ENCODE measurements around the gene CNTN1. TPM values are rescaled to one million over a fixed set of nuclear protein-coding genes. Genes with fewer than 3 reads are reported as not detected.

Gene CNTN1
- total and polyA plus RNA-seq, 10 of the 15 experiments (the other 5 are each of a cell fraction or from before 2014, with no cell fraction given) = 0.06 to 0.14 TPM; not detected in 8

GRCh38 chr12:40828593-40828990 lies 136.4 kb downstream of the CNTN1 start:
- POLR2A ChIA-PET = no interaction called here
- H3K27ac ChIP-seq (ENCODE audit: control insufficient read depth, insufficient read depth) = no peak overlapping the region
- no peak overlapping the region for H3K4me2 ChIP-seq (ENCODE audit: control insufficient read depth, insufficient read depth)
- SMC1A ChIA-PET (ENCODE audit: uncharacterized antibody, unreplicated experiment) = no interaction called here
- H2AFZ ChIP-seq (ENCODE audit: control insufficient read depth, low read depth, low read length) = no peak overlapping the region
- TF ChIP-seq POLR2AphosphoS2 (IDR thresholded peaks at IDR 0.05; ENCODE audit: low read depth, low read length) (no peak), CREM (IDR thresholded peaks at IDR 0.05; ENCODE audit: low read depth) (no peak), SRF (IDR thresholded peaks at IDR 0.05; ENCODE audit: low read depth in 2 of 2, low read length in 2 of 2) (no peak), JUNB (IDR thresholded peaks at IDR 0.05) (no peak), ZNF207 (IDR thresholded peaks at IDR 0.05; ENCODE audit: borderline replicate concordance) (no peak), PML (IDR thresholded peaks at IDR 0.05; ENCODE audit: low read length) (no peak), CHD2 (IDR thresholded peaks at IDR 0.05; ENCODE audit: borderline replicate concordance, low read depth, low read length) (no peak), TCF3 (IDR thresholded peaks at IDR 0.05; ENCODE audit: borderline replicate concordance, insufficient read depth, low read depth, low read length) (no peak)
- H4K20me1 ChIP-seq (ENCODE audit: control insufficient read depth, insufficient read depth) = no peaks in the 10 kb centered on the region
- CTCF ChIA-PET = no interaction called here
- RAD21 ChIA-PET (ENCODE audit: unreplicated experiment) = no interaction called here
- WGBS (ENCODE audit: insufficient coverage, insufficient replicate concordance, low lambda C conversion rate, missing lambda C conversion rate) = 56% methylated on average over 5 of the region's 5 CpGs
- in situ Hi-C loops (cut with MboI) = no loop called here
- no peaks in the 10 kb centered on the region for H3K79me2 ChIP-seq (ENCODE audit: control insufficient read depth, insufficient read depth, low read length)
- DNase-seq (ENCODE audit: low read depth, low spot score) = no peak
- no peak for FAIRE-seq
- ATAC-seq = no peak
- H3K9ac ChIP-seq (ENCODE audit: control insufficient read depth, insufficient read depth, low read length) = no peak overlapping the region
- BruUV-seq (replicated peaks) = no TSS peak
- H3K36me3 ChIP-seq (ENCODE audit: control insufficient read depth in 2 of 2, insufficient read depth in 2 of 2, low read length in 1 of 2) = no peaks in the 10 kb centered on the region
- H3K4me1 ChIP-seq (ENCODE audit: control insufficient read depth, insufficient read depth, low read length) = no peaks in the 10 kb centered on the region
- no peaks in the 10 kb centered on the region for H3K27me3 ChIP-seq (replicated peaks in 1 of 2; ENCODE audit: control insufficient read depth in 2 of 2, insufficient read depth in 2 of 2, low read length in 1 of 2)
- no peak overlapping the region for H3K4me3 ChIP-seq
- H3K9me3 ChIP-seq (replicated peaks; ENCODE audit: control insufficient read depth, insufficient read depth, low read length) = no peaks in the 10 kb centered on the region
- intact Hi-C loops (cut with micrococcal nuclease; ENCODE audit: unreplicated experiment) = no loop called here

- RAD21 ChIA-PET (ENCODE audit: unreplicated experiment) = no interaction called here
- no peak overlapping the region for H3K9ac ChIP-seq (ENCODE audit: control insufficient read depth, insufficient read depth, low read length)
- no peaks in the 10 kb centered on the region for H4K20me1 ChIP-seq (ENCODE audit: control insufficient read depth, insufficient read depth)
- H3K4me1 ChIP-seq (ENCODE audit: control insufficient read depth, insufficient read depth, low read length) = no peaks in the 10 kb centered on the region
- POLR2A ChIA-PET = no interaction called here
- TF ChIP-seq SPI1 (IDR thresholded peaks at IDR 0.05; ENCODE audit: borderline replicate concordance, insufficient read depth, low read depth, low read length) (no peak), RELA (IDR thresholded peaks at IDR 0.05; ENCODE audit: borderline replicate concordance, partially characterized antibody) (no peak), HDAC2 (IDR thresholded peaks at IDR 0.05) (no peak)
- H3K27ac ChIP-seq (ENCODE audit: control insufficient read depth, insufficient read depth) = no peak overlapping the region
- H3K4me3 ChIP-seq = no peak overlapping the region
- 21% methylated on average over 1 of the region's 1 CpG for WGBS (ENCODE audit: insufficient coverage, insufficient replicate concordance, low lambda C conversion rate, missing lambda C conversion rate)
- no peaks in the 10 kb centered on the region for H3K27me3 ChIP-seq (replicated peaks in 1 of 2; ENCODE audit: control insufficient read depth in 2 of 2, insufficient read depth in 2 of 2, low read length in 1 of 2)
- H3K79me2 ChIP-seq (ENCODE audit: control insufficient read depth, insufficient read depth, low read length) = no peaks in the 10 kb centered on the region
- no peak overlapping the region for H2AFZ ChIP-seq (ENCODE audit: control insufficient read depth, low read depth, low read length)
- DNase-seq (ENCODE audit: low read depth, low spot score) (no peak), ATAC-seq (no peak), FAIRE-seq (no peak)
- SMC1A ChIA-PET (ENCODE audit: uncharacterized antibody, unreplicated experiment) = no interaction called here
- no peaks in the 10 kb centered on the region for H3K9me3 ChIP-seq (replicated peaks; ENCODE audit: control insufficient read depth, insufficient read depth, low read length)
- in situ Hi-C loops (cut with MboI) (no loop called here), intact Hi-C loops (cut with micrococcal nuclease; ENCODE audit: unreplicated experiment) (no loop called here)
- no peaks in the 10 kb centered on the region for H3K36me3 ChIP-seq (ENCODE audit: control insufficient read depth in 2 of 2, insufficient read depth in 2 of 2, low read length in 1 of 2)
- CTCF ChIA-PET = no interaction called here
- no peak overlapping the region for H3K4me2 ChIP-seq (ENCODE audit: control insufficient read depth, insufficient read depth)
- BruUV-seq (replicated peaks) = no TSS peak
Observed at GRCh38 chr12:40829738-40830144, 137.5 kb downstream of the CNTN1 start.
